SU-DHL-6 (cell line): Measurements from ENCODE around the gene GPR157.

ENCODE experiments used
- H2AFZ ChIP-seq: fragments of 200-600 bp; sonication (generic); 2 replicates; pipeline ENCODE4 v1.6.1; 2014; ENCODE audit warnings: low read depth, mild to moderate bottlenecking, moderate library complexity, mixed read lengths, antibody characterized with exemption, low read length; ENCODE audit not compliant: severe bottlenecking
- H3F3A ChIP-seq: fragments of 200-600 bp; shearing (Covaris generic); 2 replicates; pipeline ENCODE4 v1.6.0; 2016; ENCODE audit warnings: antibody characterized with exemption, mild to moderate bottlenecking; ENCODE audit not compliant: insufficient read depth
- H3K27ac ChIP-seq: fragments of 200-600 bp; sonication (generic); 2 replicates; pipeline ENCODE4 v1.5.1; 2016; ENCODE audit warnings: low read depth, mild to moderate bottlenecking, low read length, moderate library complexity, mixed read lengths
- H3K27me3 ChIP-seq: fragments of 200-600 bp; sonication (generic), shearing (Covaris generic); 2 replicates; pipeline ENCODE4 v1.6.0; 2014; ENCODE audit warnings: mild to moderate bottlenecking, low read length
- H3K36me3 ChIP-seq: fragments of 200-600 bp; sonication (generic); 2 replicates; pipeline ENCODE4 v1.6.1; 2014; ENCODE audit warnings: mild to moderate bottlenecking, low read length, mixed read lengths
- H3K4me2 ChIP-seq: fragments of 300-600, 200-600 bp; shearing (Covaris generic), sonication (generic); 2 replicates; pipeline ENCODE4 v1.6.0; 2014; ENCODE audit warnings: low read length, low read depth, mild to moderate bottlenecking; ENCODE audit not compliant: poor library complexity, severe bottlenecking
- H3K4me3 ChIP-seq: fragments of 200-600 bp; sonication (generic); 2 replicates; pipeline ENCODE4 v1.5.1; 2014; ENCODE audit warnings: antibody characterized with exemption, low read length, mild to moderate bottlenecking, mixed read lengths; ENCODE audit not compliant: insufficient read depth, poor library complexity, severe bottlenecking
- H3K79me2 ChIP-seq: fragments of 200-600 bp; sonication (generic); 2 replicates; pipeline ENCODE4 v1.6.1; 2014; ENCODE audit warnings: mild to moderate bottlenecking, low read length, moderate library complexity; ENCODE audit not compliant: insufficient read depth
- H3K9ac ChIP-seq: fragments of 200-600 bp; sonication (generic); 2 replicates; pipeline ENCODE4 v1.7.0; 2014; ENCODE audit warnings: mild to moderate bottlenecking, low read length
- H3K9me2 ChIP-seq: fragments of 200-600 bp; sonication (generic); replicated peaks from 2 replicates; pipeline ENCODE4 v1.6.1; 2014; ENCODE audit warnings: low read length; ENCODE audit not compliant: insufficient read depth
- H3K9me3 ChIP-seq: fragments of 200-600 bp; sonication (generic); 2 replicates; pipeline ENCODE4 v1.6.1; 2014; ENCODE audit warnings: low read length, mixed read lengths; ENCODE audit not compliant: insufficient read depth
- H4K20me1 ChIP-seq: fragments of 200-600 bp; sonication (generic); 2 replicates; pipeline ENCODE4 v1.6.1; 2014; ENCODE audit warnings: low read depth, mild to moderate bottlenecking, antibody characterized with exemption, low read length, moderate library complexity, mixed read lengths
- EZH2phosphoT487 ChIP-seq: fragments of 200-600 bp; sonication (generic), shearing (Covaris generic); conservative IDR thresholded peaks from 2 replicates; pipeline ENCODE4 v1.6.1; 2018; ENCODE audit warnings: mild to moderate bottlenecking, antibody characterized with exemption, low read length, moderate library complexity, mixed read lengths
- TF ChIP-seq, protein P1 (sequence below): fragments of 200-600 bp; sonication (generic); IDR thresholded peaks from one replicate; pipeline ENCODE4 v1.5.1; 2017; ENCODE audit warnings: antibody characterized with exemption, mild to moderate bottlenecking, low read length, moderate library complexity; ENCODE audit not compliant: insufficient read depth, poor library complexity, severe bottlenecking

Gene GPR157

GRCh38 chr1:9169601-9170137 lies 40.8 kb upstream of the GPR157 start:
- Histone ChIP-seq H3K79me2 (no peaks in the 10 kb centered on the region), H3F3A (no peaks in the 10 kb centered on the region), H3K27me3 (no peaks in the 10 kb centered on the region), H3K36me3 (no peaks in the 10 kb centered on the region), H4K20me1 (no peaks in the 10 kb centered on the region), H3K9me2 (no peaks in the 10 kb centered on the region), H3K4me2 (no peak overlapping the region), H3K9me3 (no peaks in the 10 kb centered on the region), H3K27ac (no peak overlapping the region), H2AFZ (no peak overlapping the region), H3K9ac (no peak overlapping the region), H3K4me3 (no peak overlapping the region)
- TF ChIP-seq EZH2phosphoT487: no peak
- TF ChIP-seq, protein P1, sequence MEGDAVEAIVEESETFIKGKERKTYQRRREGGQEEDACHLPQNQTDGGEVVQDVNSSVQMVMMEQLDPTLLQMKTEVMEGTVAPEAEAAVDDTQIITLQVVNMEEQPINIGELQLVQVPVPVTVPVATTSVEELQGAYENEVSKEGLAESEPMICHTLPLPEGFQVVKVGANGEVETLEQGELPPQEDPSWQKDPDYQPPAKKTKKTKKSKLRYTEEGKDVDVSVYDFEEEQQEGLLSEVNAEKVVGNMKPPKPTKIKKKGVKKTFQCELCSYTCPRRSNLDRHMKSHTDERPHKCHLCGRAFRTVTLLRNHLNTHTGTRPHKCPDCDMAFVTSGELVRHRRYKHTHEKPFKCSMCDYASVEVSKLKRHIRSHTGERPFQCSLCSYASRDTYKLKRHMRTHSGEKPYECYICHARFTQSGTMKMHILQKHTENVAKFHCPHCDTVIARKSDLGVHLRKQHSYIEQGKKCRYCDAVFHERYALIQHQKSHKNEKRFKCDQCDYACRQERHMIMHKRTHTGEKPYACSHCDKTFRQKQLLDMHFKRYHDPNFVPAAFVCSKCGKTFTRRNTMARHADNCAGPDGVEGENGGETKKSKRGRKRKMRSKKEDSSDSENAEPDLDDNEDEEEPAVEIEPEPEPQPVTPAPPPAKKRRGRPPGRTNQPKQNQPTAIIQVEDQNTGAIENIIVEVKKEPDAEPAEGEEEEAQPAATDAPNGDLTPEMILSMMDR: no peak

GRCh38 chr1:9167638-9168037 lies 38.7 kb upstream of the GPR157 start:
- no peaks in the 10 kb centered on the region for H4K20me1 ChIP-seq
- H3F3A ChIP-seq: no peaks in the 10 kb centered on the region
- H3K9me3 ChIP-seq: no peaks in the 10 kb centered on the region
- no peak overlapping the region for H2AFZ ChIP-seq
- H3K79me2 ChIP-seq: no peaks in the 10 kb centered on the region
- H3K27ac ChIP-seq: no peak overlapping the region
- H3K36me3 ChIP-seq: no peaks in the 10 kb centered on the region
- no peak overlapping the region for H3K4me3 ChIP-seq
- no peak overlapping the region for H3K4me2 ChIP-seq
- H3K9me2 ChIP-seq: no peaks in the 10 kb centered on the region
- H3K9ac ChIP-seq: no peak overlapping the region
- TF ChIP-seq, protein P1: no peak
- TF ChIP-seq EZH2phosphoT487: no peak
- no peaks in the 10 kb centered on the region for H3K27me3 ChIP-seq

DNA sequence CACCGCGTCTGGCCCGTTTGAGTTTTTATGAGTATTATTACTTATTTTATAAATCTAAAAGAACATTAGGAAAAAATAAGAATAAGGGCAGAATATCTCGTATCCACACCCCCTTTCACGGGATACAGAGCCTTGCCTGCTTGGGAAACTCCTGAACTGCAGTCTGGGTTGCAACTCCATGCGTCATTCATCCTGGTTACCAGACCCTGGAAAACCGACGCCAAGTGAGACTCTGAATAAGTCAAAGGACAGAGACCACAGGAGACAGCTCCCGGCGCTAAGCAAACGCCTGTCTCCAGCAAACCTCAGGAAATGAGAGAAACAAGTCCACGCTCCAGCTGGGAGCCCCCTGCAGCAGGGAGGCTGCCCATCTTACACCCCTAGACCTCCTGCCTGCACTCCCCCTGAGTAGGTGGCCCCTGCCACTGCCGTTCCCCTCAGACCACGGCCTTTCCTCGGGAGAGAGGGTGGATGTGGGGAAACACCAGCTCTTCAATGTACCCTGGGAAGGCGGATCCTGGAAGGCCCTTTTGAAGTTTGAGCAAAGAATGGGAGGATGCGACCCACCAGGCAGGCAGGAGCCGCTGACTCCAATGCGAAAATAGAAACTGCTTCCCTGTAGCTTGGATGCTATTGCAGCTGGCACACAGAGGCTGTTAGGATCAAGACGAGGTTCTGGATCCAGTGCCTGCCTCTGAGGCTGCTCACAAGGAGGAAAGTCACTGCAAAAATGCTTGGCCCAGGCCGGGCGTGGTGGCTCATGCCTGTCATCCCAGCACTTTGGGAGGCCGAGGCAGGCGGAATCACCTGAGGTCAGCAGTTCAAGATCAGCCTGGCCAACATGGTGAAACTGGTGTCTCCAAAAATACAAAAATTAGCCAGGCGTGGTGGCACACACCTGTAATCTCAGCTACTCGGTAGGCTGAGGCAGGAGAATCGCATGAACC lies 37.7 kb upstream of the GPR157 start:
- no peaks in the 10 kb centered on the region for H3K36me3 ChIP-seq
- no peak overlapping the region for H3K4me3 ChIP-seq
- H4K20me1 ChIP-seq: no peaks in the 10 kb centered on the region
- H3K27ac ChIP-seq: no peak overlapping the region
- no peak for TF ChIP-seq EZH2phosphoT487
- TF ChIP-seq, protein P1: no peak
- H3K4me2 ChIP-seq: no peak overlapping the region
- H3K27me3 ChIP-seq: no peaks in the 10 kb centered on the region
- H3K79me2 ChIP-seq: no peaks in the 10 kb centered on the region
- no peaks in the 10 kb centered on the region for H3F3A ChIP-seq
- no peak overlapping the region for H3K9ac ChIP-seq
- H3K9me2 ChIP-seq: no peaks in the 10 kb centered on the region
- H3K9me3 ChIP-seq: no peaks in the 10 kb centered on the region
- no peak overlapping the region for H2AFZ ChIP-seq
